ENCODE results near the gene CXCL5.

DNA sequence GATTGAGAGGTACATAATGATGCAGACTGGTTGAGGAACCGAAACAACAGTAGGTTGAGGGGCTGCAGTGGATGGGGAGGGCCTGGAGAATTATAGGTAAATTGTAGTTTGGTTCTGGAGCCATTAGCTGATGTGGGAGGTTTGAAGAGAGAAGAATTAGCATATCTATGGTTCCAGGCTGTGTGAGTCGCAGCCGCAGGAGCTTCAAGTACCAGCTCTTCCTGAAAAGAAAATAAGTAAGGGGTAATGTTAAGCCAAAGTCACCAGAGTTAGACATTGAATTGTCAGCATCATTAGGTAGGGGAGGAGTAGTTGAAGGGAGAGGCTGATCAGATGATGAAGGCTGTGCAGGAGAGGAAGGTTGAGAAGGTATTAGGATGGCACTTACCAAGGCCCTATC lies 46.1 kb downstream of the CXCL5 start:
- TF ChIP-seq POLR2AphosphoS5 (IDR thresholded peaks at IDR 0.05; ENCODE audit: borderline replicate concordance, low read depth, low read length): no peak
- TF ChIP-seq EZH2 (IDR thresholded peaks at IDR 0.05): no peak
